HL-60 (cell line): ENCODE results near the gene MAMDC2.

Experiments
- CTCF ChIP-seq: IDR thresholded peaks from one replicate; pipeline ENCODE4 v1.5.1; 2011; ENCODE audit warnings: low read length, control low read depth, inconsistent platforms; ENCODE audit not compliant: insufficient read depth
- POLR2AphosphoS5 ChIP-seq: IDR thresholded peaks from 2 replicates; pipeline ENCODE4 v1.6.1; 2012; ENCODE audit warnings: low read depth

- TF ChIP-seq CTCF (no peak), POLR2AphosphoS5 (no peak)
Measured at GRCh38 chr9:70073193-70073592, 29.5 kb downstream of the MAMDC2 start.
